Panc1 (cell line): ENCODE measurements around the gene SLC4A1AP. TPM values are rescaled to one million over a fixed set of nuclear protein-coding genes. Genes with fewer than 3 reads are reported as not detected.

ENCODE experiments used
- ATAC-seq: fragments of 200-7000 bp; cut with Tn5 transposase; 2 replicates; pipeline ENCODE4 v1.9.1; 2020; ENCODE audit warnings: mild to moderate bottlenecking, moderate library complexity
- BruUV-seq: library from RNA; stranded (reverse); fragments of 400-500 nt; replicated peaks from 2 replicates; lab custom pipeline; 2021; lab: Mats Ljungman, UMichigan
- CTCF ChIA-PET: fragments of 300-600 bp; sonication (Branson Sonifier 250); formaldehyde crosslinking; loops from one replicate; lab custom pipeline; 2022; ENCODE audit warnings: antibody characterized with exemption; lab: Charles Lee
- POLR2A ChIA-PET: fragments of 300-600 bp; sonication (Branson Sonifier 250); formaldehyde crosslinking; loops from one replicate; lab custom pipeline; 2022; ENCODE audit warnings: antibody characterized with exemption; lab: Charles Lee
- DNase-seq: peaks from one replicate; pipeline ENCODE4 v3.0.0-alpha.2; 2010; ENCODE audit warnings: low read depth, low spot score
- H3K27ac ChIP-seq: 2 replicates; pipeline ENCODE4 v1.5.1; 2011; ENCODE audit warnings: mild to moderate bottlenecking, low read length, inconsistent platforms
- H3K27me3 ChIP-seq: fragments of 200-500 bp; sonication (Bioruptor generic); 2 replicates; pipeline ENCODE4 v1.6.0; 2014; ENCODE audit warnings: low read length, inconsistent platforms; ENCODE audit not compliant: control insufficient read depth, insufficient read depth
- H3K36me3 ChIP-seq: fragments of 200-500 bp; sonication (Bioruptor generic); 2 replicates; pipeline ENCODE4 v1.5.1; 2014; ENCODE audit warnings: inconsistent platforms, mild to moderate bottlenecking, low read length, moderate library complexity; ENCODE audit not compliant: control insufficient read depth, insufficient read depth
- H3K4me1 ChIP-seq: 2 replicates; pipeline ENCODE4 v1.5.1; 2011; ENCODE audit warnings: inconsistent platforms, mild to moderate bottlenecking, low read length, moderate library complexity; ENCODE audit not compliant: control insufficient read depth, insufficient read depth
- H3K4me3 ChIP-seq, 2 experiments: 2 replicates each; pipeline ENCODE4 v1.5.1; 2011 to 2012; ENCODE audit warnings: low read depth in 2 of 2, low read length in 2 of 2, mild to moderate bottlenecking in 2 of 2, inconsistent platforms in 1 of 2, moderate library complexity in 1 of 2
- H3K9me3 ChIP-seq: fragments of 200-500 bp; sonication (Bioruptor generic); 2 replicates; pipeline ENCODE4 v1.5.1; 2014; ENCODE audit warnings: low read depth, mild to moderate bottlenecking, inconsistent platforms, low read length, moderate library complexity; ENCODE audit not compliant: control insufficient read depth, insufficient read depth
- POLR2AphosphoS5 ChIP-seq: IDR thresholded peaks from 2 replicates; pipeline ENCODE4 v1.6.1; 2012; ENCODE audit warnings: mild to moderate bottlenecking, low read depth, low read length, moderate library complexity
- SIN3A ChIP-seq: IDR thresholded peaks from 2 replicates; pipeline ENCODE4 v1.6.1; 2012; ENCODE audit warnings: low read depth, mild to moderate bottlenecking, low read length, moderate library complexity, borderline replicate concordance; ENCODE audit not compliant: insufficient read depth
- TCF7L2 ChIP-seq: IDR thresholded peaks from 2 replicates; pipeline ENCODE4 v1.6.1; 2011; ENCODE audit warnings: mild to moderate bottlenecking, low read depth, low read length, inconsistent platforms
- in situ Hi-C: cut with HindIII; loops from 2 replicates; pipeline ENCODE4 v1.10.0; 2016; ENCODE audit warnings: low sequenced_read_pairs, low pct_unique_long_range_greater_than_20kb
- intact Hi-C: fragments of 100-400 bp; cut with micrococcal nuclease; formaldehyde crosslinking; loops from one replicate; pipeline ENCODE4 v1.10.0; 2022; ENCODE audit not compliant: unreplicated experiment
- total RNA-seq: library from RNA; stranded (reverse); gene quantifications from one replicate; pipeline ENCODE4 v1.2.1, GENCODE V29; 2021; ENCODE audit not compliant: unreplicated experiment
- TF ChIP-seq, protein P1 (sequence below), 2 experiments: IDR thresholded peaks; 2 replicates each; pipeline ENCODE4 v1.6.1; 2011 to 2012; ENCODE audit warnings: low read depth in 2 of 2, control low read depth in 1 of 2, low read length in 1 of 2, mild to moderate bottlenecking in 1 of 2, moderate library complexity in 1 of 2; ENCODE audit not compliant: insufficient read depth in 1 of 2
- TF ChIP-seq, protein P2 (sequence below): fragments of 450-650 bp; IDR thresholded peaks from 2 replicates; pipeline ENCODE4 v1.5.1; 2017; ENCODE audit warnings: mild to moderate bottlenecking

The SLC4A1AP gene
- total RNA-seq, 1 experiment from 2014 or later = 22.2 TPM

DNA sequence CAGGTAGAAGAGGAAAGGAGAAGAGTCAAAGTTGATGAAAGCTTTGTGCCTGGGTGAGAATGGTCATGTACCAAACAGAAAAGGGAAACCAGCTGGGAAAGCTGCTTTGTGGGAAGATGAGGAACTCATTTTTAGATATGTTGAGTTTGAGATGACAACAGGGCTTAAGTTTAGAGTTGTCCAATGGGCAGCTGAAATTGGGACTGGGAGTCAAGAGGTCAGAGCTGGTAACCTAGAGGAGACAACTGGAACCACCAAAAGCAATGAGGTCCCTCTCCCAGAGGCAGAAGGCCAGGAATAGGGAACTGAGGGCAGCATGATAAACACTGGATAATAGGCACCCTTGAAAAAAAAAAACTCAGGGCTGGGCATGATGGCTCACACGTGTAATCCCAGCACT, 48.8 kb downstream of the SLC4A1AP start:
- Histone ChIP-seq H3K27me3 (no peaks in the 10 kb centered on the region), H3K9me3 (no peaks in the 10 kb centered on the region), H3K36me3 (no peaks in the 10 kb centered on the region), H3K4me3 (no peak overlapping the region), H3K27ac (no peak overlapping the region), H3K4me1 (peaks cover 18% of the 10 kb centered on the region)
- BruUV-seq = no TSS peak
- ATAC-seq (no peak), DNase-seq (no peak)
- intact Hi-C loops = no loop called here
- POLR2A ChIA-PET = no interaction called here
- in situ Hi-C loops = no loop called here
- no peak for TF ChIP-seq POLR2AphosphoS5
- TF ChIP-seq, protein P1, sequence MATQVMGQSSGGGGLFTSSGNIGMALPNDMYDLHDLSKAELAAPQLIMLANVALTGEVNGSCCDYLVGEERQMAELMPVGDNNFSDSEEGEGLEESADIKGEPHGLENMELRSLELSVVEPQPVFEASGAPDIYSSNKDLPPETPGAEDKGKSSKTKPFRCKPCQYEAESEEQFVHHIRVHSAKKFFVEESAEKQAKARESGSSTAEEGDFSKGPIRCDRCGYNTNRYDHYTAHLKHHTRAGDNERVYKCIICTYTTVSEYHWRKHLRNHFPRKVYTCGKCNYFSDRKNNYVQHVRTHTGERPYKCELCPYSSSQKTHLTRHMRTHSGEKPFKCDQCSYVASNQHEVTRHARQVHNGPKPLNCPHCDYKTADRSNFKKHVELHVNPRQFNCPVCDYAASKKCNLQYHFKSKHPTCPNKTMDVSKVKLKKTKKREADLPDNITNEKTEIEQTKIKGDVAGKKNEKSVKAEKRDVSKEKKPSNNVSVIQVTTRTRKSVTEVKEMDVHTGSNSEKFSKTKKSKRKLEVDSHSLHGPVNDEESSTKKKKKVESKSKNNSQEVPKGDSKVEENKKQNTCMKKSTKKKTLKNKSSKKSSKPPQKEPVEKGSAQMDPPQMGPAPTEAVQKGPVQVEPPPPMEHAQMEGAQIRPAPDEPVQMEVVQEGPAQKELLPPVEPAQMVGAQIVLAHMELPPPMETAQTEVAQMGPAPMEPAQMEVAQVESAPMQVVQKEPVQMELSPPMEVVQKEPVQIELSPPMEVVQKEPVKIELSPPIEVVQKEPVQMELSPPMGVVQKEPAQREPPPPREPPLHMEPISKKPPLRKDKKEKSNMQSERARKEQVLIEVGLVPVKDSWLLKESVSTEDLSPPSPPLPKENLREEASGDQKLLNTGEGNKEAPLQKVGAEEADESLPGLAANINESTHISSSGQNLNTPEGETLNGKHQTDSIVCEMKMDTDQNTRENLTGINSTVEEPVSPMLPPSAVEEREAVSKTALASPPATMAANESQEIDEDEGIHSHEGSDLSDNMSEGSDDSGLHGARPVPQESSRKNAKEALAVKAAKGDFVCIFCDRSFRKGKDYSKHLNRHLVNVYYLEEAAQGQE (IDR thresholded peaks at IDR 0.05; ENCODE audit: insufficient read depth in 1 of 2, low read depth in 2 of 2, low read length in 1 of 2) = no peak
- TF ChIP-seq, protein P2, sequence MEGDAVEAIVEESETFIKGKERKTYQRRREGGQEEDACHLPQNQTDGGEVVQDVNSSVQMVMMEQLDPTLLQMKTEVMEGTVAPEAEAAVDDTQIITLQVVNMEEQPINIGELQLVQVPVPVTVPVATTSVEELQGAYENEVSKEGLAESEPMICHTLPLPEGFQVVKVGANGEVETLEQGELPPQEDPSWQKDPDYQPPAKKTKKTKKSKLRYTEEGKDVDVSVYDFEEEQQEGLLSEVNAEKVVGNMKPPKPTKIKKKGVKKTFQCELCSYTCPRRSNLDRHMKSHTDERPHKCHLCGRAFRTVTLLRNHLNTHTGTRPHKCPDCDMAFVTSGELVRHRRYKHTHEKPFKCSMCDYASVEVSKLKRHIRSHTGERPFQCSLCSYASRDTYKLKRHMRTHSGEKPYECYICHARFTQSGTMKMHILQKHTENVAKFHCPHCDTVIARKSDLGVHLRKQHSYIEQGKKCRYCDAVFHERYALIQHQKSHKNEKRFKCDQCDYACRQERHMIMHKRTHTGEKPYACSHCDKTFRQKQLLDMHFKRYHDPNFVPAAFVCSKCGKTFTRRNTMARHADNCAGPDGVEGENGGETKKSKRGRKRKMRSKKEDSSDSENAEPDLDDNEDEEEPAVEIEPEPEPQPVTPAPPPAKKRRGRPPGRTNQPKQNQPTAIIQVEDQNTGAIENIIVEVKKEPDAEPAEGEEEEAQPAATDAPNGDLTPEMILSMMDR = no peak
- TF ChIP-seq SIN3A = no peak
- TF ChIP-seq TCF7L2 = no peak
- CTCF ChIA-PET = no interaction called here

DNA sequence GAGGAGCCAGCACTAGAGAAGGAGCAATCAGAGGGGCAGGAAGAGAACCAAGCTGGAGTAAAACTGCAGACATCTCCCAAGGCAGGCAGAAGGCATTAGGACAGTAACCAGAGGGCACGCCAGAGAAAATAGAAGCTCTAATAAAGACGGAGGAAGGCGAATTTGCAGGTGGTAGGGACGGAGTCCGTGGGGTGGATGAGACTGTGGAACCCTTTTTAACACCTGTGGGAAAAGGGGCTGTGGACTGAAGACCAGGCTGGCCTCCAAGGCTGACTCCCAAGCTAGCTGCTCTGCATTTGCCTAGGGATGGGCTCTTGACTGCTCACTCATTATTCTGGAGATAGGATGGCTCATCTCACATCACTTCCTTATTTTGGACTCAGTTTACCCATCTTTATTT, 49.5 kb downstream of the SLC4A1AP start:
- DNase-seq = no peak
- Histone ChIP-seq H3K4me1 (peaks cover 18% of the 10 kb centered on the region), H3K4me3 (no peak overlapping the region), H3K27me3 (no peaks in the 10 kb centered on the region), H3K9me3 (no peaks in the 10 kb centered on the region), H3K36me3 (no peaks in the 10 kb centered on the region), H3K27ac (no peak overlapping the region)
- intact Hi-C loops = no loop called here
- no peak for ATAC-seq
- BruUV-seq = no TSS peak
- POLR2A ChIA-PET = no interaction called here
- CTCF ChIA-PET = interaction anchor here (0.6 to 0.7 kb wide), 2 partner anchors 144 to 882 kb away, joined by 4 to 7 read pairs; no protein-coding TSS in a partner anchor
- no peak for TF ChIP-seq POLR2AphosphoS5
- TF ChIP-seq, protein P2 = no peak
- TF ChIP-seq SIN3A = no peak
- TF ChIP-seq, protein P1 (IDR thresholded peaks at IDR 0.05; ENCODE audit: insufficient read depth in 1 of 2, low read depth in 2 of 2, low read length in 1 of 2) = no peak
- no peak for TF ChIP-seq TCF7L2
- in situ Hi-C loops = no loop called here
